ENCODE data around the gene PCDH15.

DNA sequence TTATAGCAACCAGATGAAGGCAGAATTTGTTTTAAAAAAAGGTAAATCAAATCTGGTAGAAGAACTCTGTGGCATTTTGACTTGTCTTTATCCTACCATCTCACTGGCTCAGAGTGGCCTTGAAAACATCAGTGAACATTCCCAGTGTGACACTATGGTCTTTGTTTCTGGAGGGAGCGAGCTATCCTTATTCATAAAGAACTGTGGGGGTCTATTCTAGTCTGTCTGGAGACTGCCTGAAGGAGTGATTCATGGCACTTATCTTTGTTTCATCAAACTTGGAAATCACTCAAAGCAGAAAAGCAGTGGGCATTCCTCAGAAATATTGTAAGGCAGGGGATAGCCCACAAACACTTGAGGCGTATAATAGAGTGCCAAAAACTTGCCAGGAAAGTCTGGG, 719.1 kb downstream of the PCDH15 start:
- TF ChIP-seq, protein P1, sequence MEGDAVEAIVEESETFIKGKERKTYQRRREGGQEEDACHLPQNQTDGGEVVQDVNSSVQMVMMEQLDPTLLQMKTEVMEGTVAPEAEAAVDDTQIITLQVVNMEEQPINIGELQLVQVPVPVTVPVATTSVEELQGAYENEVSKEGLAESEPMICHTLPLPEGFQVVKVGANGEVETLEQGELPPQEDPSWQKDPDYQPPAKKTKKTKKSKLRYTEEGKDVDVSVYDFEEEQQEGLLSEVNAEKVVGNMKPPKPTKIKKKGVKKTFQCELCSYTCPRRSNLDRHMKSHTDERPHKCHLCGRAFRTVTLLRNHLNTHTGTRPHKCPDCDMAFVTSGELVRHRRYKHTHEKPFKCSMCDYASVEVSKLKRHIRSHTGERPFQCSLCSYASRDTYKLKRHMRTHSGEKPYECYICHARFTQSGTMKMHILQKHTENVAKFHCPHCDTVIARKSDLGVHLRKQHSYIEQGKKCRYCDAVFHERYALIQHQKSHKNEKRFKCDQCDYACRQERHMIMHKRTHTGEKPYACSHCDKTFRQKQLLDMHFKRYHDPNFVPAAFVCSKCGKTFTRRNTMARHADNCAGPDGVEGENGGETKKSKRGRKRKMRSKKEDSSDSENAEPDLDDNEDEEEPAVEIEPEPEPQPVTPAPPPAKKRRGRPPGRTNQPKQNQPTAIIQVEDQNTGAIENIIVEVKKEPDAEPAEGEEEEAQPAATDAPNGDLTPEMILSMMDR (IDR thresholded peaks at IDR 0.05; ENCODE audit: insufficient read depth, low read depth, low read length): no peak
- TF ChIP-seq EZH2 (IDR thresholded peaks at IDR 0.05; ENCODE audit: insufficient read depth, low read length): no peak
